ENCODE results near the gene C10orf71.

- no peak for TF ChIP-seq EZH2 (IDR thresholded peaks at IDR 0.05; ENCODE audit: borderline replicate concordance, insufficient read depth, low read depth, low read length, poor library complexity, severe bottlenecking)
- TF ChIP-seq, protein P1, sequence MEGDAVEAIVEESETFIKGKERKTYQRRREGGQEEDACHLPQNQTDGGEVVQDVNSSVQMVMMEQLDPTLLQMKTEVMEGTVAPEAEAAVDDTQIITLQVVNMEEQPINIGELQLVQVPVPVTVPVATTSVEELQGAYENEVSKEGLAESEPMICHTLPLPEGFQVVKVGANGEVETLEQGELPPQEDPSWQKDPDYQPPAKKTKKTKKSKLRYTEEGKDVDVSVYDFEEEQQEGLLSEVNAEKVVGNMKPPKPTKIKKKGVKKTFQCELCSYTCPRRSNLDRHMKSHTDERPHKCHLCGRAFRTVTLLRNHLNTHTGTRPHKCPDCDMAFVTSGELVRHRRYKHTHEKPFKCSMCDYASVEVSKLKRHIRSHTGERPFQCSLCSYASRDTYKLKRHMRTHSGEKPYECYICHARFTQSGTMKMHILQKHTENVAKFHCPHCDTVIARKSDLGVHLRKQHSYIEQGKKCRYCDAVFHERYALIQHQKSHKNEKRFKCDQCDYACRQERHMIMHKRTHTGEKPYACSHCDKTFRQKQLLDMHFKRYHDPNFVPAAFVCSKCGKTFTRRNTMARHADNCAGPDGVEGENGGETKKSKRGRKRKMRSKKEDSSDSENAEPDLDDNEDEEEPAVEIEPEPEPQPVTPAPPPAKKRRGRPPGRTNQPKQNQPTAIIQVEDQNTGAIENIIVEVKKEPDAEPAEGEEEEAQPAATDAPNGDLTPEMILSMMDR (IDR thresholded peaks at IDR 0.05) = no peak
Measured at GRCh38 chr10:49349390-49349789, 50.4 kb downstream of the C10orf71 start.
